Stomach (tissue), 9 donors: ENCODE data around the gene PHF21A. TPM values are rescaled to one million over a fixed set of nuclear protein-coding genes. Genes with fewer than 3 reads are reported as not detected.

Source experiments
- DNase-seq, 2 donors: peaks; one replicate each; pipeline versions ENCODE4 v3.0.0 to v3.0.0-alpha.2; 2013 to 2019
- H3K27ac ChIP-seq, 5 donors: fragments of 200-600 bp in 4 of 5; sonication (generic) in 4 of 5; one replicate each; pipeline ENCODE4 v1.5.1; 2013 to 2019; ENCODE audit warnings: mild to moderate bottlenecking in 1 of 5, moderate library complexity in 1 of 5
- H3K27me3 ChIP-seq, 3 donors: fragments of 200-600 bp; sonication (generic); one replicate each; pipeline ENCODE4 v1.5.1; 2017 to 2019; ENCODE audit warnings: mixed run types in 1 of 3
- H3K36me3 ChIP-seq, 4 donors: fragments of 200-600 bp; sonication (generic); 1 replicate in 3 of 4; 2 replicates in 1 of 4; pipeline ENCODE4 v1.5.1; 2016 to 2019
- H3K4me1 ChIP-seq, 4 donors: fragments of 200-600 bp; sonication (generic); one replicate each; pipeline ENCODE4 v1.5.1; 2016 to 2019
- H3K4me3 ChIP-seq, 4 donors: fragments of 200-600 bp; sonication (generic) in 3 of 4; one replicate each; pipeline ENCODE4 v1.5.1; 2016 to 2019; ENCODE audit warnings: mild to moderate bottlenecking in 1 of 4
- H3K9me3 ChIP-seq, 4 donors: fragments of 200-600 bp; sonication (generic); one replicate each; pipeline ENCODE4 v1.5.1; 2016 to 2019
- CTCF ChIP-seq, 7 experiments: fragments of 450-650 bp in 4 of 7; fragments of 200-600 bp in 3 of 7; sonication (generic) in 3 of 7; IDR thresholded peaks; one replicate each; pipeline ENCODE4 v1.5.1; 2016 to 2019; ENCODE audit warnings: antibody characterized with exemption in 7 of 7, control low read depth in 2 of 7, mild to moderate bottlenecking in 1 of 7
- EP300 ChIP-seq: sonication (generic); formaldehyde crosslinking; IDR thresholded peaks from one replicate; pipeline ENCODE4 v1.6.1; 2017; ENCODE audit warnings: antibody characterized with exemption
- POLR2A ChIP-seq, 4 donors: fragments of 450-650 bp; IDR thresholded peaks; one replicate each; pipeline ENCODE4 v1.6.1; 2016; ENCODE audit warnings: antibody characterized with exemption in 4 of 4, control low read depth in 2 of 4, mild to moderate bottlenecking in 1 of 4, moderate library complexity in 1 of 4
- POLR2AphosphoS5 ChIP-seq, 3 donors: sonication (generic); formaldehyde crosslinking; IDR thresholded peaks; one replicate each; pipeline ENCODE4 v1.6.1; 2016; ENCODE audit warnings: antibody characterized with exemption in 3 of 3
- WGBS, 5 donors: extraction: QIAGEN DNeasy Blood & Tissue Kit in 3 of 5; methylation state at CpG; one replicate each; pipeline versions ENCODE4 v1.1.5 to v1.1.7; 2013 to 2018; 5-methylcytosine and 5-hydroxymethylcytosine counted together
- intact Hi-C: fragments of 100-400 bp; cut with DNase I; formaldehyde crosslinking; loops from one replicate; pipeline ENCODE4 v1.15.1; 2023; ENCODE audit warnings: low total_unique reads
- polyA plus RNA-seq, 3 donors: library from polyadenylated mRNA; stranded (reverse); fragments of 200-250 nt; gene quantifications; one replicate each; pipeline ENCODE4 v1.2.3, GENCODE V29; 2013
- total RNA-seq, 5 donors: library from RNA; depleted of rRNA; stranded (reverse); fragments of >200 nt; gene quantifications; one replicate each; pipeline versions ENCODE4 v1.1.0 to v1.2.3, GENCODE V29; 2014 to 2016
- donor health status: healthy with polysubstance abuse.
- donor health status: Bipolar disorder and iron deficiency.
- donor health status: healthy.

Gene PHF21A
- total and polyA plus RNA-seq, 8 donors: 6.1 to 67.0 (median 18.6) TPM

GRCh38 chr11:45896422-45896984 is 224.8 kb downstream of the PHF21A start:
- Histone ChIP-seq H3K36me3 (no peaks in the 10 kb centered on the region), H3K27ac (no peak overlapping the region), H3K4me1 (peaks cover 21 to 34% (median 25%) of the 10 kb centered on the region in 4 donors), H3K27me3 (peaks cover 0 to 69% (median 13%) of the 10 kb centered on the region in 3 donors), H3K4me3 (no peak overlapping the region), H3K9me3 (no peaks in the 10 kb centered on the region)
- TF ChIP-seq CTCF (IDR thresholded peaks at IDR 0.05): no peak
- TF ChIP-seq POLR2AphosphoS5 (IDR thresholded peaks at IDR 0.05): no peak
- TF ChIP-seq EP300: no peak
- TF ChIP-seq POLR2A (IDR thresholded peaks at IDR 0.05): no peak
- DNase-seq: peak in 1 of 2 donors; percentile 82
- 8 to 35% (median 19%) methylated on average over 12 to 19 of the region's 19 CpGs for WGBS, 5 donors
- intact Hi-C loops: no loop called here

DNA sequence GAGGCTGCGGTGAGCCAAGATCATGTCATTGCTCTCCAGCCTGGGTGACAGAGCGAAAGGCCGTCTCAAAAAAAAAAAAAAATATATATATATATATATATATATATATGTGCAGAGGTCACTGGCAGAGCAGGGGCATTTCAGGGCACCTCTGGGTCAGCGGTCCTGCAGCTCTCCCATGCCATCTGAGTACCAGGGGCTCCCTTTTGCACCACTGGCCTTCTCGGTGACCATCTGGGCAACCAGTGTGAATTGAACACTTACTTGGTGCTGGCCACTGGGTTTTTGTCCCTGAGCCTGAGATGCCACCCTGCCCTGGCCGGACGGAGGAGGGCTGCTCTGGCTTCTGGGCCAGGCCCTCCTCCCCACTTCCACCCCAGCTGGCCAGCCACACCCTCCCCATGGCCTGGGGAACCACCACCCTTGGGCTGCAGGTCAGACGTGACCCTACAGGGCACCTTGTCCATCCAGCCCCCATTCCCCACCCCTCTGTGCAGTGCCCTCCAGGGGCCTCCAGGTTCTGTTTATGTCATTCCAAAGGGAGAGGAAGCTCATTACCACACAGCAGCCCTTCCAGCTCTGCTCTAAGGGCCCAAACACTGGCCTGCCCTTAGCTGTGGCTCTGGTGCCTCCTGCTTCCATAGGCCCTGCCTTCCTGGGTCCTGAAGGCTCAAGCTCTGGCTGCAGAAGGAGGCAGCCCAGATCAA is 225.5 kb downstream of the PHF21A start:
- peaks cover 0 to 67% (median 13%) of the 10 kb centered on the region in 3 donors for H3K27me3 ChIP-seq
- no peaks in the 10 kb centered on the region for H3K9me3 ChIP-seq
- no peak for DNase-seq
- TF ChIP-seq POLR2A (IDR thresholded peaks at IDR 0.05) (no peak), POLR2AphosphoS5 (IDR thresholded peaks at IDR 0.05) (no peak), EP300 (no peak), CTCF (IDR thresholded peaks at IDR 0.05) (no peak)
- intact Hi-C loops: no loop called here
- no peak overlapping the region for H3K27ac ChIP-seq
- 70 to 96% (median 91%) methylated on average over 6 to 8 of the region's 8 CpGs for WGBS, 5 donors
- peaks cover 15 to 26% (median 18%) of the 10 kb centered on the region in 4 donors for H3K4me1 ChIP-seq
- no peaks in the 10 kb centered on the region for H3K36me3 ChIP-seq
- no peak overlapping the region for H3K4me3 ChIP-seq

- intact Hi-C loops: no loop called here
- H3K4me1 ChIP-seq: peaks cover 9 to 20% (median 12%) of the 10 kb centered on the region in 4 donors
- no peak overlapping the region for H3K4me3 ChIP-seq
These were observed 226.6 kb downstream of the PHF21A start for GRCh38 chr11:45894555-45895247.

DNA sequence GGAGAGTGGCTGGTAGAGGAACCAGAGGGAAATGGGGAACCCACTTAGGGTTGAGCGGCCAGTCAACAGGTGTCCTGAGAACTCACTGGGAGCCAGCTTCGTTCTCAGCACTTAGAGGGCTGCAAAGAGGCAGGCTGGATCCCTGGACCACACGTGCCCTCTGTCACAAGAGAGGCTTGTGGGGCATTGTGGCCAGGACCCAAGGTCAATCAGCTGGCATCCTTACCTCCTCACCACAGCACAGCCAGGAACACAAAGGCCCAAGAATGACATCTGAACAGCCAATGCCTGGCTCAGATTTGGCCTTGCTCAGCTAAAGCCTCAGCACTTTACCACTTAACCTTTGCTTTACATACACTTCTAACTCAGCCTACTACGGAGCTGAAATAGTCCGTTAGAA is 228.4 kb downstream of the PHF21A start:
- Histone ChIP-seq H3K9me3 (no peaks in the 10 kb centered on the region), H3K4me3 (no peak overlapping the region), H3K36me3 (no peaks in the 10 kb centered on the region), H3K4me1 (peaks cover 0 to 7% (median 1%) of the 10 kb centered on the region in 4 donors), H3K27ac (no peak overlapping the region), H3K27me3 (peaks cover 0 to 40% (median 0%) of the 10 kb centered on the region in 3 donors)
- WGBS, 5 donors: 39 to 75% (median 65%) methylated on average over 3 to 5 of the region's 5 CpGs
- intact Hi-C loops: no loop called here
- TF ChIP-seq CTCF (IDR thresholded peaks at IDR 0.05) (no peak), EP300 (no peak), POLR2A (IDR thresholded peaks at IDR 0.05) (no peak), POLR2AphosphoS5 (IDR thresholded peaks at IDR 0.05) (no peak)
- no peak for DNase-seq

More at GRCh38 chr11:45894555-45895247, 226.6 kb downstream of the PHF21A start:
- Histone ChIP-seq H3K36me3 (no peaks in the 10 kb centered on the region), H3K27me3 (peaks cover 0 to 57% (median 9%) of the 10 kb centered on the region in 3 donors), H3K27ac (no peak overlapping the region), H3K9me3 (no peaks in the 10 kb centered on the region)
- no peak for TF ChIP-seq EP300
- 87 to 92% (median 89%) methylated on average over 5 to 6 of the region's 6 CpGs for WGBS, 5 donors
- no peak for DNase-seq
